ENCODE results near the gene NEU3.

NEU3 gene

GRCh38 chr11:74988541-74989259, at the start of gene NEU3:
NEU3 (plus strand) TSS chr11:74988933; CDS start chr11:74989061, 128 bp downstream.
- Histone ChIP-seq H3K4me1 (peaks cover 14% of the 10 kb centered on the region), H3K36me3 (replicated peaks) (no peaks in the 10 kb centered on the region; the same call in 1 of the 2 replicates), H3K27me3 (ENCODE audit: low read depth) (no peaks in the 10 kb centered on the region), H3K4me3 (peak within 1 kb of the TSS; percentile 85), H3K9me3 (no peaks in the 10 kb centered on the region)
- in situ Hi-C loops (cut with MboI; ENCODE audit: low sequenced_read_pairs): no loop called here
- peak; percentile 85 to 91 for DNase-seq (ENCODE audit: low spot score in 2 of 2)

- in situ Hi-C loops (cut with MboI; ENCODE audit: low sequenced_read_pairs): no loop called here
- DNase-seq (ENCODE audit: low spot score in 2 of 2): no peak
- Histone ChIP-seq H3K4me1 (no peaks in the 10 kb centered on the region), H3K4me3 (no peak overlapping the region), H3K27me3 (ENCODE audit: low read depth) (no peaks in the 10 kb centered on the region), H3K9me3 (no peaks in the 10 kb centered on the region), H3K36me3 (replicated peaks) (peaks cover 46% of the 10 kb centered on the region)
Observed at GRCh38 chr11:74941492-74941891, 47.2 kb upstream of the NEU3 start.

GRCh38 chr11:74942073-74942759, 46.5 kb upstream of the NEU3 start:
- Histone ChIP-seq H3K27me3 (ENCODE audit: low read depth) (no peaks in the 10 kb centered on the region), H3K36me3 (replicated peaks) (peaks cover 43% of the 10 kb centered on the region), H3K4me1 (no peaks in the 10 kb centered on the region), H3K9me3 (no peaks in the 10 kb centered on the region), H3K4me3 (no peak overlapping the region)
- DNase-seq (ENCODE audit: low spot score in 2 of 2): no peak
- in situ Hi-C loops (cut with MboI; ENCODE audit: low sequenced_read_pairs): no loop called here

GRCh38 chr11:74948546-74948897, 40.2 kb upstream of the NEU3 start:
- in situ Hi-C loops (cut with MboI; ENCODE audit: low sequenced_read_pairs): no loop called here
- Histone ChIP-seq H3K27me3 (ENCODE audit: low read depth) (no peaks in the 10 kb centered on the region), H3K4me3 (peak overlapping the region; percentile 83), H3K4me1 (peaks cover 10% of the 10 kb centered on the region; the same call in 1 of the 2 replicates), H3K36me3 (replicated peaks) (peaks cover 16% of the 10 kb centered on the region), H3K9me3 (no peaks in the 10 kb centered on the region)
- DNase-seq (ENCODE audit: low spot score in 2 of 2): peak; percentile 22 to 25

GRCh38 chr11:74948898-74949752, 39.6 kb upstream of the NEU3 start, which contains the start of the genes SPCS2 and XRRA1:
SPCS2 (plus strand) TSS chr11:74949266; CDS start chr11:74949286, 20 bp downstream.
XRRA1 (minus strand) TSS chr11:74949091; CDS start chr11:74940878, 8,213 bp downstream.
- H3K36me3 ChIP-seq (replicated peaks): peaks cover 16% of the 10 kb centered on the region
- in situ Hi-C loops (cut with MboI; ENCODE audit: low sequenced_read_pairs): no loop called here
- DNase-seq (ENCODE audit: low spot score in 2 of 2): peak; percentile 97 to 98

DNA sequence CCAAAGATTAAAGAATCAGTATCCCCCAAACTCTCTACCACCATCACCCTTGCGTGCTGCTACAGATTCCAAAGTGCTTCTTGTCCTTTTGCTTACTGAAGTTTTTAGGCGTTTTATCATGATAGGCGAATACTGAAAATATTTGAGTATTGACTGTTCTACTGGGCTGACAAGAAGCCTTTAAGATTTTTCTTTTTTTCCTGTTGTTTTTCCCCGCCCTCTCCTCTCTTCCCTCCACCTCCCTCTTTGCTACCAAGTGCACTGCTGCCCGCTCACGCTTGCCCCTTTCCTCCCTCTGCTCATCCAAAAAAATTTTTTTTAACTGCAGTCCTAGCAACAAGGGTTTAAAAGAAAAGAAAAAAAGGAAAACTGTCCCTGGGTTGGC, 39.0 kb upstream of the NEU3 start:
- in situ Hi-C loops (cut with MboI; ENCODE audit: low sequenced_read_pairs): no loop called here
- peak; percentile 8 to 12 for DNase-seq (ENCODE audit: low spot score in 2 of 2)
- Histone ChIP-seq H3K27me3 (ENCODE audit: low read depth) (no peaks in the 10 kb centered on the region), H3K9me3 (no peaks in the 10 kb centered on the region), H3K4me3 (peak overlapping the region; percentile 83), H3K36me3 (replicated peaks) (peaks cover 12% of the 10 kb centered on the region), H3K4me1 (peaks cover 10% of the 10 kb centered on the region; the same call in 1 of the 2 replicates)

More at GRCh38 chr11:74948898-74949752, 39.6 kb upstream of the NEU3 start, which contains the start of the genes SPCS2 and XRRA1:
- Histone ChIP-seq H3K4me3 (peak within 1 kb of the TSS; percentile 83), H3K9me3 (no peaks in the 10 kb centered on the region), H3K4me1 (peaks cover 10% of the 10 kb centered on the region; the same call in 1 of the 2 replicates), H3K27me3 (ENCODE audit: low read depth) (no peaks in the 10 kb centered on the region)

- Histone ChIP-seq H3K27me3 (ENCODE audit: low read depth) (no peaks in the 10 kb centered on the region), H3K4me1 (peaks cover 10% of the 10 kb centered on the region; the same call in 1 of the 2 replicates), H3K4me3 (peak overlapping the region; percentile 83), H3K9me3 (no peaks in the 10 kb centered on the region), H3K36me3 (replicated peaks) (peaks cover 10% of the 10 kb centered on the region)
- no peak for DNase-seq (ENCODE audit: low spot score in 2 of 2)
- in situ Hi-C loops (cut with MboI; ENCODE audit: low sequenced_read_pairs): no loop called here
Observed at GRCh38 chr11:74950374-74950969, 38.3 kb upstream of the NEU3 start.

DNA sequence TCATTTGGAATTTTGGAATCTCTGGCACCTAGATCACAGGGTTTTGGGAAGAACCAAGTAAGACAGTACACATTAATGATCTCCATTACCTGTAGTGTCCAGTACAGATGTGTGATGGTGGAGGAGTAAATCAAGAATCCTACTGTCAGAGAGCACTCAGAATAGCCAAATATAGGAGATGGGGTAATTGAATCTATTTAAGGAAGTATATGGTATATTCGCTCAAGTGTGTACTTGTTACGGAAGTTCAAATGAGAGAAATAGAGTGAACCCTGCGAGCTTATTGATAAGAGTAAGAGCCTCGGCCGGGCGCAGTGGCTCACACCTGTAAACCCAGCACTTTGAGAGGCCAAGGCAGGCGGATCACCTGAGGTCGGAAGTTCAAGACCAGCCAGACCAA, 37.5 kb upstream of the NEU3 start:
- no peak for DNase-seq (ENCODE audit: low spot score in 2 of 2)
- no peaks in the 10 kb centered on the region for H3K9me3 ChIP-seq
- in situ Hi-C loops (cut with MboI; ENCODE audit: low sequenced_read_pairs): no loop called here
- peaks cover 9% of the 10 kb centered on the region for H3K36me3 ChIP-seq (replicated peaks)
- H3K4me1 ChIP-seq: peaks cover 10% of the 10 kb centered on the region; the same call in 1 of the 2 replicates
- no peak overlapping the region for H3K4me3 ChIP-seq
- H3K27me3 ChIP-seq (ENCODE audit: low read depth): no peaks in the 10 kb centered on the region

GRCh38 chr11:74952752-74953151, 36.0 kb upstream of the NEU3 start:
- Histone ChIP-seq H3K36me3 (replicated peaks) (peaks cover 5% of the 10 kb centered on the region), H3K4me1 (peaks cover 7% of the 10 kb centered on the region; the same call in 1 of the 2 replicates), H3K9me3 (no peaks in the 10 kb centered on the region), H3K27me3 (ENCODE audit: low read depth) (no peaks in the 10 kb centered on the region), H3K4me3 (no peak overlapping the region)
- in situ Hi-C loops (cut with MboI; ENCODE audit: low sequenced_read_pairs): no loop called here
- DNase-seq (ENCODE audit: low spot score in 2 of 2): no peak

DNA sequence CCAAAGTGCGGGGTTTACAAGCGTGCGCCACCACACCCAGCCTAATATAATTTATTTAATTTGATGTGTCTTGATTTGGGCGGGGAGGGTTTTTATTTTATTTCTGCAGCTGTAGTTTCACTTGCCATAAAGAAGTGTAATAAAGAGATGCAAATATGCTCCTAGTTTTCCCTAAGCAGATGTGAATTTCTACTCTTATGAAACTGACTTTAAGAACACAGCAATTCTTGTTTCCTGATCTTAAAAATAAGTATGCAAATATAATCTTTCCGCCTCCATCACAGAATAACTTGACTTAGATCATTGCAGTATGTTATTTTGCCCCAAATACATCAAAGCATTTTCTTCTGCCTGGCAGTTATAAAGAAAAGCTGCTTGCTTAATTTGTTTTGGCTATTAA, 35.3 kb upstream of the NEU3 start:
- no peak overlapping the region for H3K4me3 ChIP-seq
- H3K36me3 ChIP-seq (replicated peaks): peaks cover 5% of the 10 kb centered on the region
- peaks cover 5% of the 10 kb centered on the region; the same call in 1 of the 2 replicates for H3K4me1 ChIP-seq

GRCh38 chr11:74954199-74954598, 34.5 kb upstream of the NEU3 start:
- in situ Hi-C loops (cut with MboI; ENCODE audit: low sequenced_read_pairs): no loop called here
- H3K36me3 ChIP-seq (replicated peaks): peaks cover 5% of the 10 kb centered on the region
- H3K4me3 ChIP-seq: no peak overlapping the region

More for the DNA sequence above, 35.3 kb upstream of the NEU3 start:
- no peaks in the 10 kb centered on the region for H3K27me3 ChIP-seq (ENCODE audit: low read depth)
- DNase-seq (ENCODE audit: low spot score in 2 of 2): no peak
- no peaks in the 10 kb centered on the region for H3K9me3 ChIP-seq
- in situ Hi-C loops (cut with MboI; ENCODE audit: low sequenced_read_pairs): no loop called here

GRCh38 chr11:74956397-74957015, 32.2 kb upstream of the NEU3 start:
- in situ Hi-C loops (cut with MboI; ENCODE audit: low sequenced_read_pairs): no loop called here
- peaks cover 3% of the 10 kb centered on the region; the same call in 1 of the 2 replicates for H3K36me3 ChIP-seq (replicated peaks)
- no peaks in the 10 kb centered on the region; the same call in 1 of the 2 replicates for H3K4me1 ChIP-seq
- no peak overlapping the region for H3K4me3 ChIP-seq
- no peak for DNase-seq (ENCODE audit: low spot score in 2 of 2)
- H3K27me3 ChIP-seq (ENCODE audit: low read depth): no peaks in the 10 kb centered on the region
- H3K9me3 ChIP-seq: no peaks in the 10 kb centered on the region

More at GRCh38 chr11:74954199-74954598, 34.5 kb upstream of the NEU3 start:
- no peaks in the 10 kb centered on the region for H3K27me3 ChIP-seq (ENCODE audit: low read depth)
- peaks cover 3% of the 10 kb centered on the region; the same call in 1 of the 2 replicates for H3K4me1 ChIP-seq
- DNase-seq (ENCODE audit: low spot score in 2 of 2): no peak
- no peaks in the 10 kb centered on the region for H3K9me3 ChIP-seq
